GM18907 (cell line): ENCODE results near the gene MYBL2.

Experiments used
- ATAC-seq: cut with Tn5 transposase; IDR thresholded peaks from one replicate; pipeline ENCODE4 v1.9.1; 2021; ENCODE audit warnings: mild to moderate bottlenecking, moderate library complexity; ENCODE audit not compliant: unreplicated experiment

The MYBL2 gene

DNA sequence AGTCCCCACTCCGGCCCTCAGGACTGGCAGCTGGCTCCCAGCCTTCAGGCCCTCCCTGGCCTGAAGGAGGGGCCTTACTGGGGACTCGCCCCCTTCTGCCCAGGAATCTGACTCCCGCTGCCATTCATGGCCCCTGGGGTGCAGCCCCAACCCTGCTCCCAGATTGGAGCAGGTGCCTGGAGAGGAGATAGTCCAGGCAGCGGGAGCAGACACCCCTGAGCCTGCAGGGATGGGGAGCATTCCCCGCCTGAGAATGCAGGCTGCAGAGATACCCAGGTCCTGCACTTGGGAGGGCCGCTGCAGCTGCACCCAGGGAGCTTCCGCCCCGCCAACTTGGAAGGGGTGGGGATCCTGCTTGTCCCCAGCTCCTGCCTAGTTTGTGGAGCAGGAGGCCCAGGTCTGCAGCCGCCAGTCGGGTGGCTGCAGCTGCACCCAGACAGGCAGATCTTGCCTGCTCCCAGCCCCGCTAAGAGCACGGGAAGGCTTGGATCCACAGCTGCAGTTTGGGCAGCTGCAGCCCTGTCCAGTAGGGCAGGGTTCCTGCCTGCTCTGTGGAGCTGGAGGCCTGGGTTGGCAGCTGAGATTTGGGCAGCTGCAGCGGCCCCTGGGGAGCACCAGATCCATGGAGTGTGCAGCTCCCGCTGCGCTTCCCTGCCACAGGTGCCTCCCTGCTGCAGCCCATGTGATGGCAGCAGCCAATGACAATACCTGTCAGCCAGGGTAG lies 54.7 kb downstream of the MYBL2 start:
- no peak for ATAC-seq

DNA sequence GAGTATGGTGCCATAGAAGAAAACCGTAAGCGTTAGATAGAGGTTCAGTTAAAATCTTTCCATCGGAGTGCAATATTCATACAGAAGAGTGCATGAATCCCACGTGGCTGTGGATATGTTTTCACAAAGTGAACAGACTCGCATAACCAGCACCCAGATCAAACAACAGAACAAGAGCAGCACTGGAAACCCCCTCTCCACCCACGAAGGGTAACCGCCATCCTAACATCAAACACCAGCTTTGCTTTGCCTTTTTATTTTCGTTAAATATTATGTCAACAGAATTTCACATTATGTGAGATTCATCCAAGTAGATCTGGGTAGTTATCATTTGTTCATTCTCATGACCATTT lies 55.2 kb downstream of the MYBL2 start:
- no peak for ATAC-seq

DNA sequence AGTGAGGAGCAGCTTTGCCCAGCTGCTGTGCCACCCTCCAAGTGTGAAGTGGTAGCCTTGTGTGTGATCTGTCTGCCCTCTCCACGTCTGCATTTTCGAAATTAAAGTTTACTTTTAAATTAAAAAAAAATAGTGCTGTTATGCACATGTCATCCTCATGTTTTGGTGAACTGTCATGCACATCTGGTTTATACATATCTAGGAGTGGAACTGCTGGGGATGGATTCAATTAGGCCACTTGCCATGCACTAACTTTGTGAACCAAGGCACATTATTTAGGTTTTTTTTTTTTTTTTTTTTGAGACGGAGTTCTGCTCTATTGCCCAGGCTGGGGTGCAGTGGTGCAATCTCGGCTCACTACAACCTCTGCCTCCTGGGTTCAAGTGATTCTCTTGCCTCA lies 56.3 kb downstream of the MYBL2 start:
- no peak for ATAC-seq

DNA sequence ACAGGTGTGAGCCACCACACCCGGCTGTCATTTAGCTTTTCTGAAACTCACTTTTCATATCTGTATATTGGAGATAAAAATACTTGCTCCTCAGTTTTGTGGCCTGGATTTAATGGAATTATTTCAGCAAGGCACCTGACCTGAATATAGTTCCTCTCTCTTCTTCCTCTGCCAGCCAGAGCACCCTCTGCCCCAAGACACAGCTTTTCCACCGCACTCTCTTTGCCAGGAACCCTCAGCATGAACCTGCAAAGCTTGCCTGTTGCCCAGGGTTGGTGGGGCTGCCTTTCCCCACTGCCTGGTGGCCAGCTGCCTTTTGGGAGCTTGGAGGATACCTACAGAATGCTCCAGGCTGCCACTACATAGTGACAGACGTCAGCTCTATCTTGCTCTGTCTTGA lies 56.8 kb downstream of the MYBL2 start:
- ATAC-seq = no peak

DNA sequence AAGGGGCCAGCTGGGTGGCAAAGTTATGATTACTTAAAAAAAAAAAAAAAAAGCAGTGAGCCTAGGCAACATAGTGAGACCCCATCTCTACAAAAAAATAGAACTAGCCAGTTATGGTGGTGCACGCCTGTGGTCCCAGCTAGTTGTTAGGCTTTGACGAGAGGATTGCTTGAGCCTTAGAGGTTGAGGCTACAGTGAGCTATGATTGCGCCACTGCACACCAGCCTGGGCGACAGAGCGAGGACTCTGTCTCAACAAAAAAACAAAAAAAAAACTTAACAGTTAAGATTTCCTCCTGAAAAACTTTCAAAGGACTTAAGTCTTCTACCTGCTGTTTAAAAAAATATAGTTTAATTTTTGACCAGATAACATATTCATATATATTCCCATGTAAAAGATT lies 57.5 kb downstream of the MYBL2 start:
- ATAC-seq = no peak

DNA sequence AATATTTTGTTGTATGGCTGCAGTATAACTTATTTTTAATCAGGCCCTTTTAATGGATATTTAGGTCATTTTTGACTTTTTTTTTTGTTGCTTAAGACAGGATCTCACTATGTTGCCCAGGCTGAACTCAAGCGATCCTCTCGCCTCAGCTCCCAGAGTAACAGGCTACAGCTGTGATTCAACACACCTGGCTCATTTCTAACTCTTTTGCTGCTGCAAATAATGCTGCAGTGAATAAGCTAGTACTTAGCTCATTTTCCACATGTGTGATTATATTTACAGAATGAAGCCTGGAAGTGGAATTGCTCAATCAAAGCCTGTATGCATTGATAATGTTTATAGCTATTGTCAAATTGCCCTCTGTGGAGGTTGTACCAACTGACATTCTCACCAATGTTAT lies 58.8 kb downstream of the MYBL2 start:
- ATAC-seq = no peak

DNA sequence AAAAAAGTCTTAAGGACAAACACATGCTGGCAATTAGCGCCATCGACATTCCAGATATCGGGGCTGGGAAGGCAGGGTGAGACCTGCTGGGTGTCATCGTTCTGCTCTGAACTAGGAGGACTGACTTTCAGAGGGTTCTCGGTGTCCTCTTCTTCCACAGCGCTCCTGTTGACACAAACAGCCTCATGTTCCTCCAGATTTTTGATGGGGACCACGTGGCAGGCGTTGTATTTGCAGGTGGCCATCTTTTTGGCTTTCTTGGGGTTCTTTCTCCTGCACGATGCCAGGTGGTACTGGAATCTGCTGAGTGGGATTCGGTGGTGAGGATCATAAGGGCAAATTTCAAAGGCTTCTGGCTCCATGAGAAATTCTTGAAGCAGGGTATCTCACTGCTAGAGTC lies 59.4 kb downstream of the MYBL2 start:
- no peak for ATAC-seq

DNA sequence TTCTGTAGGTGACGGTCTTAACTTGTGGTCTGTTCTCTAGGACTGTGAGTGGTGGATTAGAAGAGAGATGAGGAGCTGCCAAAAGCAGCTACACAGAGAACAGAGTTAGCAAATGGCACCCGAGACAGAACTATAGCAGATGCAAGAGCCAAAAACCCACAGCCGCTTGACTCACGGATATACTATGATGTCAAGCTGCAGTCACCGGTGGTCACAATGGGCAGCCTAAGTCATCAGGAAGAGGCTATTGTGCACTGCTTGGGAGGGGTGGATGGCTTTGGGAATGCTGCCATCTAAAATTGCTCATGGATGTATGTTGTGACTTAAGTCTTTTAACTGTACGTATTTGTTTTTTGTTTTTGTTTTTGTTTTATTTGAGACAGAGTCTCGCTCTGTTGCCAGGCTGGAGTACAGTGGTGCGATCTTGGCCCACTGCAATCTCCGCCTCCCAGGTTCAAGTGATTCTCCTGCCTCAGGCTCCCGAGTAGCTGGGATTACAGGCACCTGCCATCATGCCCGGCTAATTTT lies 60.0 kb downstream of the MYBL2 start, which contains the start of gene GTSF1L:
Gene GTSF1L, minus strand, starts transcription at position 192 of the 528 bp plus-strand sequence. CDS start 308 bp downstream, outside the sequence.
- no peak for ATAC-seq

DNA sequence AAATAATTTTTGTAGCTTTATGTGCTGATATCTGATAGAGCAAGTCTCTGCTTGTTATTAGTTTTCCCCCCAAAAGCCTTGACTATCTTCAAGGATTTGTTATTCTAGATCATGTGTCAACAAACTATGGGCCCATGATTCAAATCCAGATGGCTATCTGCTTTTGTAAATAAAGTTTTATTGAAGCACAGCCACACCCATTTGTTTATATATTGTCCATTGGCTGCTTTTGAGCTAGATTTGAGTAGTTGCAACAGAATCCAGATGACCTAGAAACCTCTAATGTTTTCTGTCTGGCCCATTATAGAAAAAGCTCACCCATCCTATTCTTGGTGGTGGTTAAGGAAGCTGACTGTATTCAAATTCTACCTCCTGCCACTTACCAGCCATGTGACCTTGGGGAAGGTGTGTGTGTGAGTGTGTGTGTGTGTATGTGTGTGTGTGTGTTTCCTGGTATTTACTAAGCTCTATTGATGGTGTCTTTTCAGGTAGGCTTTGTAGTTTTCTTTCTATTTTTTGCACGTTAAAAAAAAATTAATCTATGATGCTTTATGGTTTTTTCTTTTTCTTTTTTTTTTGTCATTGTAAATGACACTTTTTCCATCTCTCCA lies 61.2 kb downstream of the MYBL2 start:
- no peak for ATAC-seq

DNA sequence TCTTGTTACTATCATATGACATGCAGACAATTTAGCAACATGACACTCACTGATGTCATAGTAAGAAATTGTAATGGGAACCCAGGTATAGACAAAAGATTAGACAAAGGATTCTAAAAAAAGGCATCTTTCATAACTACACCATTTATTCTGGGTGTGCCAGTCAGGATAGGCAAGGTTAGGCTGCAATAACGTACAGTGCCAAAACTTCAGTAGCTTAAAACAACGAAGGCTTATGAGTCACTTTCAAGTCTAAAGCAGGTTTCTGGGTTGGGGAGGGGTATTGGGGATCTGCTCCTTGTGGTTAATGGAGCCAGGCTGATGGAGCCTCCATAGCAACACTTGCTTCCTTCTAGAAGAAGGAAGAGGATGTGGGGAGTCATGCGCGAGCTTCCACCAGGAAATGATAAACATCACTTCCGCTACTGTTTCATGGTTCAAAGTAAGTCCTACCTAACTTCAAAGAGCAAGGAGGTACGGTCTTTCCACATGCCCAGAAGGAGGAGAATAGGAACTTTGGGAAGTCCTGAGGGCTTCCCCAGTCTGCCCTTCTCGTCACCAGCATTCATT lies 61.9 kb downstream of the MYBL2 start:
- no peak for ATAC-seq

DNA sequence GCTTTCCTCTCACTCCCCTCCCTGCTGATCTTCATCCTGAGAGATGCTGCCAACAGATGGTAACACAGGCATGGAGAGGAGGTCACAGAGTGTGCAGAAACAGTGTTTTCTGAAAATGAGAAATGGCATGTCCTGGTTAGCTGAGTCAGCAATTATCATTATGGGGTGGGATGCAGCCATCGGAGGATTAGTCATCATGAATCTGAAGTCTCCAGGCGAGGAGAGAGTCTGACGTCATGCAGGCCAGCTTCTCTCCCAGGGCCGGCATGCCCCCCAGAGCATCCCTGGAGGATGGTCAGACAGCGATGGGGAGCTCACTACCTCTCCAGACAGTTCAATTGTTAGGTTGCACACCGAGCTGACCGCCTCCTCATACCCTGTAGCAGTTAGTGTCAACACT lies 64.6 kb downstream of the MYBL2 start:
- no peak for ATAC-seq

DNA sequence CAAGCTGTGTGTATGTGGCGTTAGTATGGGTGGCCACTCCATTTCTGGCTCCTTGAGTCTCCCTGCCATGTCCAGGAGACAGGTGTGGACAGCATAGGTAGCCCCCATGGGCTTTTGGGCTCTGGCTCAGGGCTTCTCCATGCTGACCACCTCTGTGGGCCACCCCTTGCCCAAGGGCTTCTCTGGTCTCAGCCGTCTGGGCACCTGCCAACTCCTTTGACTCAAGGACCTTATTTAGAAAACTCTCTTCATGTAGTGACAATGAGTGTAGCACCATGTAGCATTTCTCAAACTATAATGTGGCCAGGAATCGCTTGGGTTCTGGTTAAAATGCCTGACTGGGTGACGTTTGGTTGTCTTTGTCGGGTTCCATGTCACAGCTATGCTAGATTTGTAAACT lies 65.0 kb downstream of the MYBL2 start:
- no peak for ATAC-seq

DNA sequence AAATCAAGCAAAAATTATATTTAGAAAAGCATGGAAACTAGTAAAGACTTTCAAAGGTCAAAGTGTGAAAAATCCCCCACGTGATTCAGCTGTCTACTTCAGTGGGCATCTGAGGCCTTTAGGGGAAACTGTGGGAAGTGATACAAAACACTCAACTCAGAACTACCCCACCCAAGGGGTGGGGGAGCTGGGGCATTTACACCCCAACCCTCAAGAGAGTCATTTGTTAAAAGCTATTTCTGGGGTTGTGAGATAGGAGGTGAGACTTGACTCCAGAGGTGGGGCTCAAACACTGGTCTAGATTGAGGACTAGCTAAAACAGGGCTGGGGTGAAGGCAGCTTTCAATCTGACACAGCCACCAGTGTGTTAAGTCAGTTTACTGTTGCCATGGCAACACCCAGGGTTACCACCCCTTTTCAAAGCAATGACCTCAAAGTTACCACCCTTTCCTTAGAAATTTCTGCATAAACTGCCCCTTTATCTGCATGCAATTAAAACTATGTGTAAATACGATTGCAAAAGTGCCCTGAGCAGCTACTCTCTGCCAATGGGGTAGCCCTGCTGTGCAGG lies 69.8 kb downstream of the MYBL2 start:
- ATAC-seq = no peak

DNA sequence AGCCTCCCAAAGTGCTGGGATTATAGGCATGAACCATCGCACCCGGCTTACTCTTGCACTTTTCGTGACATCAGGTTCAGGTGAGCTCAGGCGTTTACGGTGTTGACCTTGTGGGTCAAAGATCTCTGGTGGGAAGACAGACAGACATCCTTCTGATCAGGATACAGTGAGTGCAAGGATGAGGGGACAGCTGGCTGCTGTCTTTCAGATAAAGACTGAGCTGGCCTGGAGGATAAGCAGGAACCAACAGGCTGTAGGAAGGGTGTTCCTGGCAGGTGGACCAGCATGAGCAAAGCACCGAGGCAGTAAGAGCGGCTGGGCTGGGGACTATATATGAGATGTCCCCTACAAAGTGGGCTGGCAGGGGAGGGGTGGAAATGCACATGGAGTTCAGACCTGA lies 71.0 kb downstream of the MYBL2 start:
- ATAC-seq = no peak

DNA sequence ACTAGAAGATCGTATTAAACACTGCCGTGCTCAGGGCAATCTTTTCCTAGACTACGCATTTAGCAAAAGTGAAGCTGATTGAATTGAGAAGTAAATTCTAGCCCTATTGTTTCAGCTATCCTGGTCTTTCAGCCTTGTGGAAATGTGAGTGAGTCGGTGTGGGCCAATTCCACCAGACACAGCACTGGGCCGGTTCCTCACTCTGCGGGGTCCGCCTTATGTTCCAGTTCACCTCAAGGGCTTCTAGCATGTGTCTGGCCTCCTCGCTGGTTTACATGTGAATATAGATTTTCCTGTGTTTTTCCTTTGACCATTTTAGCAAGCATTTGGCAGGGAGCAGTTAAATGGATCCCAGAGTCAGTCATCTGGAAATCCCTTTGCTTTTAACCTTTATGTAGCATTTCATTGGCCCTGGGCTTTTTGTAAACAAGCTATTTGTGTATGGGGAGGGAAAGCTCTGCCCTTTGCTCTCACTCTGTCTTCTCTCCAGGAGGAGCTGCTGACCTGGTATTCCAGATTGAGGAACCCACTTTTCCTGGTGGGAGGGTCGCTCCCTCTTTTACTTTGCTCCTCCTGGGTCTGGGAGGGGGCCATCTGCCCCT lies 72.3 kb downstream of the MYBL2 start:
- ATAC-seq = no peak

DNA sequence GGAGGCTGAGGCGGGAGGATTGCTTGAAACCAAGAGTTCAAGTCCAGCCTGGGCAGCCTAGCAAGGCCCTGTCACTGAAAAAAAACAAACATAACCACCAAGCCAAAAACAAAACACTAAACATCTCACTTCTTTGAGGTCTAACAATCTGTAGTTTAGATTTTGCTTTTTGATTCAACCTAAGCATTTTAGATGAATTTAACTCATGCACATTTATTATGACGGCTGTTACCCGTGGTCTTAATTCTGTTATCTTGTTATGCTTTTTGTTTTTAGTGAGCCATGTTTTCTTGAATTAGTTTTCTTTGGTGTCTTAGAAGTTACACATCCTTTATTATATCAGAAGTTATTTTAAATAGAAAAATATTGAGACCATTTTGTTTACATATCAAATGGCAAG lies 73.7 kb downstream of the MYBL2 start:
- ATAC-seq = no peak

DNA sequence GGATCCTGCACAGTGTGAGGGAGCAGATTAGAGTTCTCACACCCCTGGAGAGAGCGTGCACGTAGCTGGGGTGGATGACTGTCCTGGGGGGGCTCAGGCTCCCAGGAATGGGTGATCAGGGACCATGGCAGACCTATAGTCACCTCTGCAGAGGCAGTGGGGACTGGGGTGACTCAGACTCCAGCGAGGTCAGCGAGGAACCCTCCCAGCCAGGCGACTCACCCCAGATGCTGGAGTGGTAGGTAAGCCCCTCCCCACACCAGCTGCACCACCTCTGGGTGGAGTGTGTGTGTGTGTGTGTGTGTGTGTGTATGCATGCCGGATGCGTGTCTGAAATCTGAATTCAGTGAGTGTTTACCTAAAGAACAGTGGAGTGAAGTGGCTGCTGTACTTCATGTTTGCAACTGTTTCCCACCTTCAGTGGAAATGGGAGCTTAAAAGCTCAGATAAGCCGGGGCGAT lies 77.3 kb downstream of the MYBL2 start:
- ATAC-seq = no peak

DNA sequence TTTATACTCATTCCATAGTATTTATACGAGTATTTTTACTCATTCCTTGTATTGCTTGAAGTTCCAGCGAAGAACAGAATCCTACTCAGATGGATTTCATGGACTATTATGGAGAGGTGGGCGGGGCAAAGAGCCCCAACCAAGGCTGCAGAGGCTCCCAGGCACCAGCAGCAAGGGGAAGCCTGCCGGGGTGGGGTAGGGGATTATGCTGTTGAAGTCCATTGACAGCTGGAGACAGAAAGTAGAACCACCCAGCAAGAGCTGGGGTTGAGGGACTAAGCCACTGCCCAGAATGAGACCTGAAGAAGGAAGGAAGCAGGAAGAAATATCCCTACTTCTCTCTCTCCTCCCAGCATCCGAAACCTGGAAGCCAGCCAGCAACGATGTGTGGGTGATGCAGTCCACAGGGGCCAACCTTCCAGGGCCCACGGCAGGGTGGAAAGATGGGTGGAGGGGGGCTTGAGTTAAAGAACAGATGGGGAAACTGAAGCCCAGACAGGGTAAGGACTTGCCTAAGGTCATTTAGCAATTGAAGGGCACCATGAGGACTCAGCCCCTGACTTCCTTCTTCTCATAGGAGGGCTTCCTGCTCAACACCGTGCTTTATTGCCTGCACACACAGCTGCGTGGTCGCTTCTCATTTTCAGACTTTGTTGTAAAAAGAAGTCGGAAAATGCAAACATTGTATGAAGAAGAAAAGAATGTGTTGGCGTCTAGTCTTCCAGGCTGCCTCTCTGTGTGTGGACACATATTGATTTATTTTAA lies 78.2 kb downstream of the MYBL2 start:
- no peak for ATAC-seq

DNA sequence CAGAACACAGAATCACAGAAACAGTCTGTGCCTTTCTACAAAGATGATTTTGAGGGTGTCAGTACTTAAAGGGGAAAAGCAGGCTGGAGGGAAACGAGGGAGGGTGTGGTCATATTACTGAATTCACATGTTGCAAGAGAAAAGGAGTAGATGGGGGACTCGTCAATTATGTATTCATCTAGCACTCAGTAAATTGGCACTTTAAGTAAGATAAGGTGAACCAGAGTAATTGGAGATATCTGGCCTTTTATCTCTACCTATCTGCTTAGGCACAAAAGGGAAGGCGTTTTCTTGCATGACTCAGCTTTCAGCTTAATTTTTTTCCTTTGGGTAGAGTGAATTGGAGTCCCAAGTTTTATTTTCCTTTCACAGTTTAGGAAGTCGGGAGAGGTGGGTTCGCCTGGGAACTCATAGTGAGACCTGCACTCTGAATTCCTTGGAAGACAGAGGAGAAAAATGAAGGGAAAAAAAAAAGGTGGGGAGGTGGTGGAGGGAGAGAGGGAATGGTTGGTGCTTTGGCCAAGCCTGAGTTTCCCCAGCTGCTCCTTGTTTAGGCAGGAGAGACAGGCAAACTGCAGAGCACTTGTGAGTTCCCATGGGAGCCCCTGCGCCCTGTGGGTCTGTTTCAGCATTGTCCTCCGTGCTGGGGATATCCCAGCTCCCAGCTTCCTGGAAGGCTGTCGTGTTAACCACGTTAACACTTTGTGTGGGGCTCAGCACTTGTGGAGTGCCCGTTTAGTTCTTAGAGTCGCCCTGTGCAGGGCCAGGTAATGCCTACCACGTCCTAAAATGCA lies 79.6 kb downstream of the MYBL2 start:
- no peak for ATAC-seq

DNA sequence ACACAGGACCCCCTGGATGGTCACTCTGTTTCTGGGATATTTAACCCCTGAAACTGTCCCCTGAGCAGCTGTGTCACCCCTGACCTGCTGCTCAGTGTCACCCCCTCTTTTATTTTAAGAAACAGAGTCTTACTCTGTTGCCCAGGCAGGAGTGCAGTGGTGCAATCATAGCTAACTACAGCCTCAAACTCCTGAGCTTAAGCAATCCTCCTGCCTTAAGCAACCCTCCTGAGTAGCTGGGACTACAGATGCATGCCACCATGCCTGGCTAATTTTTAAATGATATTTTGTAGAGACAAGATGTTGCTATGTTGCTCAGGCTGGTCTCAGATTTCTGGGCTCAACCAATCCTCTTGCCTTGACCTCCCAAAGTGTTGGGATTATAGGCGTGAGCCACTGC lies 81.4 kb downstream of the MYBL2 start:
- ATAC-seq = no peak
